Measurements from ENCODE around the gene ANO2. TPM values are rescaled to one million over a fixed set of nuclear protein-coding genes. Genes with fewer than 3 reads are reported as not detected.

ANO2 gene
- total RNA-seq, 1 experiment from 2014 or later: 0.68 TPM

DNA sequence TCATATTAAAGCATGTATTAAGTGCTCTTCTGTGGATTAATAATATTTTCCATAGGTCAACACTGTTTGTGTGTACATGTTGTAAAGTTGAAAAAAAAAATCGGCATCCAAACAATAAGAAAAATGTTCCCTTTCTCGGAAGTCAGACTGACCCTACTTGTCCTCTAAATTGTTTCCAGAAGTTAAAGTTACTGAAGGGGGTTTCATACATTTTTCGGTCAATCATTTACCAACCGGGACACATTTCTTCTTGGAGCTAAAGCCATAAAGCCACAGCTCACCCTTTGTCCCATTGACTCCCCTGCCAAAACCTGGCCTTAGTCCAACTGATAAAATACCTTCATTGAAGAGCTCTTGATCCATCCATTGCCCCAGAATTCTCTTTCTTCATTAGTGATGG, 230.0 kb downstream of the ANO2 start:
- POLR2A ChIA-PET: no interaction called here
- Histone ChIP-seq H3K27me3 (replicated peaks; ENCODE audit: control insufficient read depth, insufficient read depth, low read length) (no peaks in the 10 kb centered on the region), H3K4me3 (ENCODE audit: low read depth, low read length) (no peak overlapping the region), H3K36me3 (ENCODE audit: control insufficient read depth, insufficient read depth, low read length) (no peaks in the 10 kb centered on the region), H3K4me1 (peaks cover 47% of the 10 kb centered on the region), H3K9me3 (no peaks in the 10 kb centered on the region)
- intact Hi-C loops (cut with micrococcal nuclease; ENCODE audit: unreplicated experiment): no loop called here
- CTCF ChIA-PET: interaction anchor here (0.7 to 1.4 kb wide), 6 partner anchors 30 to 1295 kb away, joined by 3 to 12 read pairs (median 4); no protein-coding TSS in a partner anchor
- Mint-ChIP-seq H3K27ac (ENCODE audit: unreplicated experiment) (peak overlapping the region; percentile 27), H3K27me3 (ENCODE audit: insufficient read depth, unreplicated experiment) (no peaks in the 10 kb centered on the region), H3K4me3 (ENCODE audit: unreplicated experiment) (peak overlapping the region; percentile 6), H3K9me3 (ENCODE audit: unreplicated experiment) (peaks cover 13% of the 10 kb centered on the region), H3K36me3 (ENCODE audit: insufficient read depth, unreplicated experiment) (no peaks in the 10 kb centered on the region), H3K4me1 (ENCODE audit: low read depth, unreplicated experiment) (peaks cover 34% of the 10 kb centered on the region)
- no peak for TF ChIP-seq CTCF (IDR thresholded peaks at IDR 0.05; ENCODE audit: insufficient read depth in 1 of 2, low read depth in 1 of 2, low read length in 1 of 2, severe bottlenecking in 1 of 2, unreplicated experiment in 1 of 2)
- peak; percentile 72 to 77 for DNase-seq
- no TSS peak for BruUV-seq (replicated peaks)

DNA sequence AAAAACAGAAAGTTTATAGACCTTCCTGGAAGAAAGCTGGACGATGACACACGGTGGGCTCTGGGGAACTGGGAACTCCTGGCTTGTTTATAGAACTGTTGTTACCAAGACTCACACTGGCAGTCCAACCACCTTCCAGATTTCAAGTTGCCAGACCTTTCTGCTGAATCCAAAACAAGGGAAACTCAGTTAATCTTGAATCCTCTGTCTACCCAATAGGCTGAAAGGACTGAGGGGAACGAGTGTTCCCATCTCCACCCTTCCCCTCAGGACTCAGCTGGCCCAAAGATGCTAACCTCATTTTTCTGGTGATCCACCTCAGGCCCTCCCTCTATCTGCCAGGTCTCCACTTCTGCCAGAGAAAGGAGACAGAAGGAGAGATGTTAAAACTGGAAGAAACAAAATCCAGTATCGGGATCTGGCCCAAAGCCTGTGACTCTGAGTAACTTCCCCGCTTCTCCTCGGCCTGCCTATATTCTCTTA, 231.4 kb downstream of the ANO2 start:
- BruUV-seq (replicated peaks): no TSS peak
- peaks cover 58% of the 10 kb centered on the region for H3K4me1 ChIP-seq
- H3K27me3 Mint-ChIP-seq (ENCODE audit: insufficient read depth, unreplicated experiment): no peaks in the 10 kb centered on the region
- H3K36me3 Mint-ChIP-seq (ENCODE audit: insufficient read depth, unreplicated experiment): no peaks in the 10 kb centered on the region
- H3K4me3 Mint-ChIP-seq (ENCODE audit: unreplicated experiment): no peak overlapping the region
- peak overlapping the region; percentile 27 for H3K27ac Mint-ChIP-seq (ENCODE audit: unreplicated experiment)
- POLR2A ChIA-PET: no interaction called here
- no peaks in the 10 kb centered on the region for H3K27me3 ChIP-seq (replicated peaks; ENCODE audit: control insufficient read depth, insufficient read depth, low read length)
- no peak for DNase-seq
- H3K9me3 ChIP-seq: no peaks in the 10 kb centered on the region
- H3K4me1 Mint-ChIP-seq (ENCODE audit: low read depth, unreplicated experiment): peaks cover 48% of the 10 kb centered on the region
- TF ChIP-seq CTCF (IDR thresholded peaks at IDR 0.05; ENCODE audit: insufficient read depth in 1 of 2, low read depth in 1 of 2, low read length in 1 of 2, severe bottlenecking in 1 of 2, unreplicated experiment in 1 of 2): no peak
- H3K4me3 ChIP-seq (ENCODE audit: low read depth, low read length): no peak overlapping the region
- no peaks in the 10 kb centered on the region for H3K36me3 ChIP-seq (ENCODE audit: control insufficient read depth, insufficient read depth, low read length)
- H3K9me3 Mint-ChIP-seq (ENCODE audit: unreplicated experiment): peaks cover 24% of the 10 kb centered on the region
- CTCF ChIA-PET: no interaction called here
- intact Hi-C loops (cut with micrococcal nuclease; ENCODE audit: unreplicated experiment): no loop called here

DNA sequence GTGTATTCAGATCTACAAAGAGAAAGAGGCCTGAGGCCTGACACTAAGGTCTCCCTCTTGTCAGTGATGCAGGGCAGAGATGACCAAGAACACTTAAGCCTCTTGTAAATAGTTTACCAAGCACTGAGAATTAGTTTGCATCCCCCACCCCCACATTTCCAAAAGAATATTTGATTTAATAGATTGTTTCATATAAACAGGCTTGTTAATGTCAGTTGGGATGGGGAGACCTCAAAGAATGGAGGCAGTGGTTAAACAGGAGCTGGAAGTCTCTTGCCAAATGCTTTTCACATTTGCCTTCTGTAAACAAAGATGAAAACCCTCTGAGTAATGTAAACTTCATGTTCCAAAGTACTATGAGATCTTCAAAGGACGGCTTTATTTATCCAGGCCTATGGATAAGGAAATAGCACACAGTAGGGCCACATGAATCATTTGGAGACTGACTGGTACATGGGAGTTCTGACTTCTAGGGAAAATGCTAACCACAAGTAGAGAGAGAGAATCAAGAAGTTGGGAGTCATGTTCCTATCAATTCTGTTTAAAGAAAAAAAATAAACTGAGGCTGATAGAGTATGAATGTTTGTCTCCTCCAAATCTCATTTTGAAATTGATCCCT, 234.7 kb downstream of the ANO2 start:
- intact Hi-C loops (cut with micrococcal nuclease; ENCODE audit: unreplicated experiment): no loop called here
- Histone ChIP-seq H3K27me3 (replicated peaks; ENCODE audit: control insufficient read depth, insufficient read depth, low read length) (no peaks in the 10 kb centered on the region), H3K4me1 (peaks cover 42% of the 10 kb centered on the region), H3K36me3 (ENCODE audit: control insufficient read depth, insufficient read depth, low read length) (no peaks in the 10 kb centered on the region), H3K9me3 (no peaks in the 10 kb centered on the region), H3K4me3 (ENCODE audit: low read depth, low read length) (no peak overlapping the region)
- H3K9me3 Mint-ChIP-seq (ENCODE audit: unreplicated experiment): peaks cover 45% of the 10 kb centered on the region
- BruUV-seq (replicated peaks): no TSS peak
- no peak for TF ChIP-seq CTCF (IDR thresholded peaks at IDR 0.05; ENCODE audit: insufficient read depth in 1 of 2, low read depth in 1 of 2, low read length in 1 of 2, severe bottlenecking in 1 of 2, unreplicated experiment in 1 of 2)
- CTCF ChIA-PET: no interaction called here
- no peaks in the 10 kb centered on the region for H3K27me3 Mint-ChIP-seq (ENCODE audit: insufficient read depth, unreplicated experiment)
- H3K4me3 Mint-ChIP-seq (ENCODE audit: unreplicated experiment): no peak overlapping the region
- H3K4me1 Mint-ChIP-seq (ENCODE audit: low read depth, unreplicated experiment): peaks cover 63% of the 10 kb centered on the region
- POLR2A ChIA-PET: no interaction called here
- no peaks in the 10 kb centered on the region for H3K36me3 Mint-ChIP-seq (ENCODE audit: insufficient read depth, unreplicated experiment)
- DNase-seq: peak in 1 of 2 experiments; percentile 48
- H3K27ac Mint-ChIP-seq (ENCODE audit: unreplicated experiment): peak overlapping the region; percentile 12
